Measurements from ENCODE around the gene ZGPAT. TPM values are rescaled to one million over a fixed set of nuclear protein-coding genes. Genes with fewer than 3 reads are reported as not detected.

Gene ZGPAT
- total RNA-seq, 1 donor from 2014 or later: 28.0 TPM

DNA sequence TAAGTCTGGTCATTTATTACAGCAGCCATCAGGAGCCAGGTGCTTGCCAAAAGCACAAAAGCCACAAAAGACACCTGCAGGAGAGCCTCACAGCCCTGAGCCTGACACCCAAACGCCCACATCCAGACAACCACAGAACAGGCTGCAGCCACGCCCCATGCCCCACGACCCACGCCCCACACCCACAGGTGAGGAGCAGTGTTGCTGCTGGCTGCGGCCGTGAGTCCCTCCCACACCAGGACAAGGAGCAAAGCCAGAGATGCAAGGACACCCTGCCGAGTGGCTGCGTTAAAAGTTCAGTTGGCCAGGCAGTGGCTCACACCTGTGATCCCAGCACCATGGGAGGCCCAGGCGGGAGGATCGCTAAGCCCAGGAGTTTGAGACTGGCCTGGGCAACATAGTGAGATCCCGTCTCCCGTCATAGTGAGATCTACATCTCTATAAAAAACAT lies 74.7 kb downstream of the ZGPAT start:
- Mint-ChIP-seq H3K4me3 (ENCODE audit: unreplicated experiment) (no peak overlapping the region), H3K9me3 (ENCODE audit: unreplicated experiment) (no peaks in the 10 kb centered on the region), H3K4me1 (ENCODE audit: unreplicated experiment) (peaks cover 10% of the 10 kb centered on the region), H3K27me3 (ENCODE audit: unreplicated experiment) (no peaks in the 10 kb centered on the region), H3K36me3 (ENCODE audit: unreplicated experiment) (peaks cover 3% of the 10 kb centered on the region), H3K27ac (ENCODE audit: unreplicated experiment) (no peak overlapping the region)
- DNase-seq (ENCODE audit: extremely low spot score, unreplicated experiment): no peak
- TF ChIP-seq, protein P1, sequence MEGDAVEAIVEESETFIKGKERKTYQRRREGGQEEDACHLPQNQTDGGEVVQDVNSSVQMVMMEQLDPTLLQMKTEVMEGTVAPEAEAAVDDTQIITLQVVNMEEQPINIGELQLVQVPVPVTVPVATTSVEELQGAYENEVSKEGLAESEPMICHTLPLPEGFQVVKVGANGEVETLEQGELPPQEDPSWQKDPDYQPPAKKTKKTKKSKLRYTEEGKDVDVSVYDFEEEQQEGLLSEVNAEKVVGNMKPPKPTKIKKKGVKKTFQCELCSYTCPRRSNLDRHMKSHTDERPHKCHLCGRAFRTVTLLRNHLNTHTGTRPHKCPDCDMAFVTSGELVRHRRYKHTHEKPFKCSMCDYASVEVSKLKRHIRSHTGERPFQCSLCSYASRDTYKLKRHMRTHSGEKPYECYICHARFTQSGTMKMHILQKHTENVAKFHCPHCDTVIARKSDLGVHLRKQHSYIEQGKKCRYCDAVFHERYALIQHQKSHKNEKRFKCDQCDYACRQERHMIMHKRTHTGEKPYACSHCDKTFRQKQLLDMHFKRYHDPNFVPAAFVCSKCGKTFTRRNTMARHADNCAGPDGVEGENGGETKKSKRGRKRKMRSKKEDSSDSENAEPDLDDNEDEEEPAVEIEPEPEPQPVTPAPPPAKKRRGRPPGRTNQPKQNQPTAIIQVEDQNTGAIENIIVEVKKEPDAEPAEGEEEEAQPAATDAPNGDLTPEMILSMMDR (IDR thresholded peaks at IDR 0.05): no peak

DNA sequence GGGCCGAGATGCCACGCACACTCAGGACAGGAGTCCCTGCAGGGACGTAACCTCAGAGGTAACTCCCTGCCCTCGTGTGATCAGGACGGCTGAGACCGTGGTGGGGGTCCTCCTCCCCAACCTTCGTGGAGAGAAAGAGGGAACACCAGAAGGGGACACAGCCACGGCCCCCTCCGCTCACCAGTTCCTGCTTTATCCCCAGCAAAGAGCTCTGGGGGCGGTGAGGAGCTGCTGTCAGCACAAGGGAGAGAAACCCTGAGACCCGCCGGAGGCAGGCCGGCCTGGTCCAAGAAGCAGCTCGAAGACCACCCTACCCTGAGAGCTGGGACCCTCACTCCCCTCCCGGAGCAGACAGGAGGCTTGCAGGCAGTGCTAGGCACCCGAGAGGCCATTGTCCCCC lies 76.1 kb downstream of the ZGPAT start:
- Mint-ChIP-seq H3K27ac (ENCODE audit: unreplicated experiment) (no peak overlapping the region), H3K27me3 (ENCODE audit: unreplicated experiment) (no peaks in the 10 kb centered on the region), H3K36me3 (ENCODE audit: unreplicated experiment) (peaks cover 8% of the 10 kb centered on the region), H3K4me3 (ENCODE audit: unreplicated experiment) (no peak overlapping the region), H3K9me3 (ENCODE audit: unreplicated experiment) (no peaks in the 10 kb centered on the region), H3K4me1 (ENCODE audit: unreplicated experiment) (peaks cover 7% of the 10 kb centered on the region)
- TF ChIP-seq, protein P1 (IDR thresholded peaks at IDR 0.05): no peak
- no peak for DNase-seq (ENCODE audit: extremely low spot score, unreplicated experiment)

DNA sequence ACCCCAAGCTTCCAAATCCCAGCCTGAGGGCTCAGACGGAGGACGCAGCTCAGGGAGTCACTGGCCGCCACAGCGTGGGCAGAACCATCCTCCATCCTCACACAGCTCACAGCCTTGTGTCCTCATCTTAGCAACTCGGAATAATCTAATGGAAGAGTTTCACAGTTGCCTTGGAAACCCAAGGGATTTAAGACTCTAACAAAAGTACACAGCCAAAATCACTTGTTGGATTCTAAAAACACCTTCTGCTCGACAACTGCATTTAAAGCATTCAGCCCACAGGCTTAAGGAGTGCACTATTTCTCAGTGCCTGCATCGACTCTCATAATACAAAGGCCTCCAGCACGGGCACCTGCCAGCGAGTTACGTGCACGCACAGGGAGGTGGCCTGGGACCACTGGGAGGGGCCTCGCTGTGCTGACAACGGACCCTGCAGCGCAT lies 77.9 kb downstream of the ZGPAT start:
- H3K27ac Mint-ChIP-seq (ENCODE audit: unreplicated experiment): no peak overlapping the region

More for the DNA sequence above, 77.9 kb downstream of the ZGPAT start:
- no peak for DNase-seq (ENCODE audit: extremely low spot score, unreplicated experiment)
- H3K36me3 Mint-ChIP-seq (ENCODE audit: unreplicated experiment): peaks cover 8% of the 10 kb centered on the region
- H3K9me3 Mint-ChIP-seq (ENCODE audit: unreplicated experiment): no peaks in the 10 kb centered on the region
- peaks cover 7% of the 10 kb centered on the region for H3K4me1 Mint-ChIP-seq (ENCODE audit: unreplicated experiment)
- H3K27me3 Mint-ChIP-seq (ENCODE audit: unreplicated experiment): no peaks in the 10 kb centered on the region
- no peak overlapping the region for H3K4me3 Mint-ChIP-seq (ENCODE audit: unreplicated experiment)
- TF ChIP-seq, protein P1 (IDR thresholded peaks at IDR 0.05): no peak

Other genes starting within 250 kb of the ZGPAT start
- not detected in 2 replicates for gene KCNQ2, start 235.4 kb upstream of the ZGPAT start, total RNA-seq
- gene EEF1A2, start 209.0 kb upstream of the ZGPAT start, total RNA-seq: 0.56 and 0.68 TPM in 2 replicates
- 220 and 239 TPM in 2 replicates for gene PPDPF, start 187.3 kb upstream of the ZGPAT start, total RNA-seq
- 0.13 TPM in 1 of 2 replicates, not detected in the other for gene PTK6, start 170.7 kb upstream of the ZGPAT start, total RNA-seq
- gene SRMS, start 160.3 kb upstream of the ZGPAT start, total RNA-seq: not detected in 2 replicates
- 0.13 and 0.34 TPM in 2 replicates for gene FNDC11, start 153.9 kb upstream of the ZGPAT start, total RNA-seq
- gene HELZ2, start 133.8 kb upstream of the ZGPAT start, total RNA-seq: 25.0 and 29.0 TPM in 2 replicates
- 10.9 and 12.1 TPM in 2 replicates for gene GMEB2, start 80.9 kb upstream of the ZGPAT start, total RNA-seq
- gene STMN3, start 54.6 kb upstream of the ZGPAT start, total RNA-seq: 32.0 and 33.2 TPM in 2 replicates
- 34.1 and 35.5 TPM in 2 replicates for gene RTEL1, start 49.7 kb upstream of the ZGPAT start, total RNA-seq
- 0.84 and 2.3 TPM in 2 replicates for gene TNFRSF6B, start 11.4 kb upstream of the ZGPAT start, total RNA-seq
- gene ARFRP1, start 63 bp upstream of the ZGPAT start, total RNA-seq: 46.1 and 46.7 TPM in 2 replicates
- 9.4 and 12.5 TPM in 2 replicates for gene LIME1, start 28.6 kb downstream of the ZGPAT start, total RNA-seq
- 74.8 and 80.7 TPM in 2 replicates for gene SLC2A4RG, start 31.7 kb downstream of the ZGPAT start, total RNA-seq
- 20.5 and 20.9 TPM in 2 replicates for gene ZBTB46, start 123.2 kb downstream of the ZGPAT start, total RNA-seq
- gene ABHD16B, start 153.5 kb downstream of the ZGPAT start, total RNA-seq: not detected in 2 replicates
- gene TPD52L2, start 157.2 kb downstream of the ZGPAT start, total RNA-seq: 102 and 109 TPM in 2 replicates
- gene DNAJC5, start 187.1 kb downstream of the ZGPAT start, total RNA-seq: 41.2 and 42.7 TPM in 2 replicates
- gene UCKL1, start 248.4 kb downstream of the ZGPAT start, total RNA-seq: 35.5 and 35.9 TPM in 2 replicates

Data from osteocyte (in vitro differentiated cells).